ENCODE measurements around the gene DSCAML1. TPM values are rescaled to one million over a fixed set of nuclear protein-coding genes. Genes with fewer than 3 reads are reported as not detected.

The DSCAML1 gene
- total RNA-seq, 1 experiment from 2014 or later, result not detected

DNA sequence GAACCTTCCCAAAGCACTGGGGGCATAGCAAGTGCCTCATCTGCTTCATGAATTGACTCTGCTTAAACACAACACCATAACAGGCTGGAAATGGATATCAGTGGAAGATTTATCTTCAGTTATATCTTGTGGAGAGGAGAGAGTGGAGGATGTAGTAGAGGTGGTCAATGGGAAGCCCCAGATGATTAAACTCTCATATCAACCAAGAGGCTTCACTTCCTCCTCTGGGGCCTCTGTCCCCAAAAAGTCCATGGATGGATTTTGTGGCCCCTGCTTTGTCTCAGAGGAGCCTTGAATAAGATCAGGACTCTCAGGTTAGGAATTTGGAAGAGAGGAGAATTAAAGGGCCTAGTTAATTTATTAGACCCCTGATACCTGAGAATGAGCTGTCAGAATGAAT is 363.3 kb downstream of the DSCAML1 start:
- no TSS peak for BruUV-seq (replicated peaks)
- Histone ChIP-seq H3K4me1 (ENCODE audit: control insufficient read depth in 1 of 2, insufficient read depth in 2 of 2, low read length in 2 of 2) (no peaks in the 10 kb centered on the region), H3K4me3 (replicated peaks in 1 of 2; ENCODE audit: low read depth in 1 of 2, low read length in 2 of 2) (no peak overlapping the region), H2AFZ (ENCODE audit: low read depth, low read length, poor library complexity, severe bottlenecking) (no peak overlapping the region), H3K79me2 (ENCODE audit: insufficient read depth, low read length) (no peaks in the 10 kb centered on the region), H3K36me3 (ENCODE audit: control insufficient read depth in 1 of 2, insufficient read depth in 2 of 2, low read length in 2 of 2) (no peaks in the 10 kb centered on the region), H3K4me2 (ENCODE audit: low read length) (no peak overlapping the region), H4K20me1 (ENCODE audit: insufficient read depth) (no peaks in the 10 kb centered on the region), H3K9ac (ENCODE audit: low read length) (no peak overlapping the region), H3K9me3 (ENCODE audit: control insufficient read depth in 1 of 2, insufficient read depth in 1 of 2, low read depth in 1 of 2, low read length in 2 of 2) (no peaks in the 10 kb centered on the region), H3K27ac (ENCODE audit: low read depth, low read length) (no peak overlapping the region), H3K27me3 (ENCODE audit: insufficient read depth, low read length) (peaks cover 31% of the 10 kb centered on the region), H3K9me2 (ENCODE audit: insufficient read depth) (no peaks in the 10 kb centered on the region)
- DNase-seq (ENCODE audit: low read depth, low spot score) (no peak), ATAC-seq (no peak)
- TF ChIP-seq, protein P1, sequence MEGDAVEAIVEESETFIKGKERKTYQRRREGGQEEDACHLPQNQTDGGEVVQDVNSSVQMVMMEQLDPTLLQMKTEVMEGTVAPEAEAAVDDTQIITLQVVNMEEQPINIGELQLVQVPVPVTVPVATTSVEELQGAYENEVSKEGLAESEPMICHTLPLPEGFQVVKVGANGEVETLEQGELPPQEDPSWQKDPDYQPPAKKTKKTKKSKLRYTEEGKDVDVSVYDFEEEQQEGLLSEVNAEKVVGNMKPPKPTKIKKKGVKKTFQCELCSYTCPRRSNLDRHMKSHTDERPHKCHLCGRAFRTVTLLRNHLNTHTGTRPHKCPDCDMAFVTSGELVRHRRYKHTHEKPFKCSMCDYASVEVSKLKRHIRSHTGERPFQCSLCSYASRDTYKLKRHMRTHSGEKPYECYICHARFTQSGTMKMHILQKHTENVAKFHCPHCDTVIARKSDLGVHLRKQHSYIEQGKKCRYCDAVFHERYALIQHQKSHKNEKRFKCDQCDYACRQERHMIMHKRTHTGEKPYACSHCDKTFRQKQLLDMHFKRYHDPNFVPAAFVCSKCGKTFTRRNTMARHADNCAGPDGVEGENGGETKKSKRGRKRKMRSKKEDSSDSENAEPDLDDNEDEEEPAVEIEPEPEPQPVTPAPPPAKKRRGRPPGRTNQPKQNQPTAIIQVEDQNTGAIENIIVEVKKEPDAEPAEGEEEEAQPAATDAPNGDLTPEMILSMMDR (IDR thresholded peaks at IDR 0.05 in 2 of 3, conservative IDR thresholded peaks at IDR 0.05 in 1 of 3; ENCODE audit: borderline replicate concordance in 1 of 3, insufficient read depth in 1 of 3, low read depth in 2 of 3, low read length in 2 of 3), result no peak
- TF ChIP-seq POLR2A (IDR thresholded peaks at IDR 0.05; ENCODE audit: borderline replicate concordance, extremely low read depth, insufficient read depth, insufficient read length), result no peak
- TF ChIP-seq CBX3 (IDR thresholded peaks at IDR 0.05; ENCODE audit: low read depth), result no peak
- no peak for TF ChIP-seq EGR1 (IDR thresholded peaks at IDR 0.05; ENCODE audit: low read depth)
- TF ChIP-seq EZH2phosphoT487 (IDR thresholded peaks at IDR 0.05; ENCODE audit: borderline replicate concordance), result no peak
- no peak for TF ChIP-seq POLR2AphosphoS5 (IDR thresholded peaks at IDR 0.05; ENCODE audit: low read depth, low read length)
- POLR2A ChIA-PET, result no interaction called here
- intact Hi-C loops (cut with micrococcal nuclease), result no loop called here
- CTCF ChIA-PET, result no interaction called here
- RAD21 ChIA-PET (ENCODE audit: low non-redundant PET in 1 of 2, low total read pairs in 2 of 2, uncharacterized antibody in 2 of 2, unreplicated experiment in 2 of 2), result no interaction called here

DNA sequence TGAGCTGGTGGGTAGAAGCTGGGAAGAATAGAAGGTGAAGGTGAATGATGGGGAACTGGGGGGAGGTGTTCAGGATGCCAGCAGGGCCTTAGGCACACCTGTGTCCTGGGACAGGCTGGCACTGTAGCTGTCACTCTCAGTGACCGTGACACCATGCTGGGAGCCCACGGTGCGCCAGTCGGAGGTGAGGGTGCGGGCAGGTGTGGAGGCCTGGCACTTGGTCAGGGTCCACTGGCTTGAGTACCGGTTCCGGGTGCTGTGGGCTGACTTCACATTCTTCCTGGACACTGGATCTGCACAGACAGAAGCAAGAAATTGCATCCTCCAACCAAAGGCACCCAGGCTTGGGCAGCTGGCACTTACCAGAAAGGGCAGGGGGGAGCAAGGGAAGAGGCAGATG is 365.6 kb downstream of the DSCAML1 start:
- no peaks in the 10 kb centered on the region for H3K9me2 ChIP-seq (ENCODE audit: insufficient read depth)
- ATAC-seq, result no peak
- H3K4me2 ChIP-seq (ENCODE audit: low read length), result no peak overlapping the region
- no TSS peak for BruUV-seq (replicated peaks)
- H3K9ac ChIP-seq (ENCODE audit: low read length), result no peak overlapping the region
- H2AFZ ChIP-seq (ENCODE audit: low read depth, low read length, poor library complexity, severe bottlenecking), result no peak overlapping the region
- DNase-seq (ENCODE audit: low read depth, low spot score), result no peak
- ChIA-PET CTCF (no interaction called here), POLR2A (no interaction called here), RAD21 (ENCODE audit: low non-redundant PET in 1 of 2, low total read pairs in 2 of 2, uncharacterized antibody in 2 of 2, unreplicated experiment in 2 of 2) (no interaction called here)
- intact Hi-C loops (cut with micrococcal nuclease), result no loop called here
- no peaks in the 10 kb centered on the region for H3K79me2 ChIP-seq (ENCODE audit: insufficient read depth, low read length)
- TF ChIP-seq, protein P2, sequence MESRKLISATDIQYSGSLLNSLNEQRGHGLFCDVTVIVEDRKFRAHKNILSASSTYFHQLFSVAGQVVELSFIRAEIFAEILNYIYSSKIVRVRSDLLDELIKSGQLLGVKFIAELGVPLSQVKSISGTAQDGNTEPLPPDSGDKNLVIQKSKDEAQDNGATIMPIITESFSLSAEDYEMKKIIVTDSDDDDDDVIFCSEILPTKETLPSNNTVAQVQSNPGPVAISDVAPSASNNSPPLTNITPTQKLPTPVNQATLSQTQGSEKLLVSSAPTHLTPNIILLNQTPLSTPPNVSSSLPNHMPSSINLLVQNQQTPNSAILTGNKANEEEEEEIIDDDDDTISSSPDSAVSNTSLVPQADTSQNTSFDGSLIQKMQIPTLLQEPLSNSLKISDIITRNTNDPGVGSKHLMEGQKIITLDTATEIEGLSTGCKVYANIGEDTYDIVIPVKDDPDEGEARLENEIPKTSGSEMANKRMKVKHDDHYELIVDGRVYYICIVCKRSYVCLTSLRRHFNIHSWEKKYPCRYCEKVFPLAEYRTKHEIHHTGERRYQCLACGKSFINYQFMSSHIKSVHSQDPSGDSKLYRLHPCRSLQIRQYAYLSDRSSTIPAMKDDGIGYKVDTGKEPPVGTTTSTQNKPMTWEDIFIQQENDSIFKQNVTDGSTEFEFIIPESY (IDR thresholded peaks at IDR 0.05; ENCODE audit: extremely low read depth, insufficient replicate concordance, low read length), result no peak
- TF ChIP-seq CEBPB (IDR thresholded peaks at IDR 0.05; ENCODE audit: low read depth), result no peak
- no peaks in the 10 kb centered on the region for H3K9me3 ChIP-seq (ENCODE audit: control insufficient read depth in 1 of 2, insufficient read depth in 1 of 2, low read depth in 1 of 2, low read length in 2 of 2)
- no peak overlapping the region for H3K4me3 ChIP-seq (replicated peaks in 1 of 2; ENCODE audit: low read depth in 1 of 2, low read length in 2 of 2)
- no peaks in the 10 kb centered on the region for H3K36me3 ChIP-seq (ENCODE audit: control insufficient read depth in 1 of 2, insufficient read depth in 2 of 2, low read length in 2 of 2)
- H3K27ac ChIP-seq (ENCODE audit: low read depth, low read length), result no peak overlapping the region
- H4K20me1 ChIP-seq (ENCODE audit: insufficient read depth), result no peaks in the 10 kb centered on the region
- H3K4me1 ChIP-seq (ENCODE audit: control insufficient read depth in 1 of 2, insufficient read depth in 2 of 2, low read length in 2 of 2), result no peaks in the 10 kb centered on the region
- peaks cover 26% of the 10 kb centered on the region for H3K27me3 ChIP-seq (ENCODE audit: insufficient read depth, low read length)

Measured in HCT116 (cell line).